Right lung (tissue), 5 donors: Measurements from ENCODE around the gene ZNF775. TPM values are rescaled to one million over a fixed set of nuclear protein-coding genes. Genes with fewer than 3 reads are reported as not detected.

Source experiments
- DNase-seq, 2 donors: peaks; one replicate each; pipeline ENCODE4 v3.0.0-alpha.2; 2013
- polyA plus RNA-seq, 5 donors: library from polyadenylated mRNA; unstranded; fragments of 120-200 nt; gene quantifications; one replicate each; pipeline versions ENCODE4 v1.2.1 to v1.2.3, GENCODE V29; 2013; ENCODE audit warnings: inconsistent platforms in 1 of 5, low replicate concordance in 1 of 5; ENCODE audit not compliant: insufficient read length in 5 of 5, insufficient read depth in 1 of 5

The ZNF775 gene
- polyA plus RNA-seq, 5 donors, result 3.5 to 12.4 (median 5.6) TPM

GRCh38 chr7:150368096-150368883, 10.8 kb upstream of the ZNF775 start, which contains the start of gene REPIN1:
Gene REPIN1 (plus strand): TSS chr7:150368822. CDS start chr7:150369712, 890 bp downstream.
- peak; percentile 83 to 87 for DNase-seq

GRCh38 chr7:150368884-150369747, 10.0 kb upstream of the ZNF775 start:
- peak in 1 of 2 donors; percentile 52 for DNase-seq

GRCh38 chr7:150369748-150370501, 9.2 kb upstream of the ZNF775 start:
- no peak for DNase-seq

- DNase-seq, result no peak
These were observed 8.5 kb upstream of the ZNF775 start for GRCh38 chr7:150370612-150371071.

GRCh38 chr7:150371131-150371995, 7.8 kb upstream of the ZNF775 start:
- DNase-seq, result no peak

GRCh38 chr7:150371996-150372270, 7.2 kb upstream of the ZNF775 start:
- no peak for DNase-seq

- no peak for DNase-seq
These were observed 6.7 kb upstream of the ZNF775 start for GRCh38 chr7:150372271-150373048.

- peak in 1 of 2 donors; percentile 47 for DNase-seq
These were observed 5.9 kb upstream of the ZNF775 start for GRCh38 chr7:150373049-150373801.

- no peak for DNase-seq
These were observed 5.1 kb upstream of the ZNF775 start for GRCh38 chr7:150374026-150374425.

- no peak for DNase-seq
These were observed 4.7 kb upstream of the ZNF775 start for GRCh38 chr7:150374472-150374871.

- DNase-seq, result no peak
These were observed 3.2 kb upstream of the ZNF775 start for GRCh38 chr7:150375662-150376521.

GRCh38 chr7:150376560-150376959, 2.6 kb upstream of the ZNF775 start:
- no peak for DNase-seq

GRCh38 chr7:150377196-150377595, 1.9 kb upstream of the ZNF775 start:
- no peak for DNase-seq

GRCh38 chr7:150377635-150378034, 1.5 kb upstream of the ZNF775 start:
- DNase-seq, result no peak

- DNase-seq, result peak in 1 of 2 donors; percentile 58
These were observed 846 bp upstream of the ZNF775 start for GRCh38 chr7:150378115-150378852.

GRCh38 chr7:150379441-150380379, 580 bp downstream of the ZNF775 start:
- no peak for DNase-seq

GRCh38 chr7:150380463-150380862, 1.3 kb downstream of the ZNF775 start:
- no peak for DNase-seq
